HepG2 (cell line): ENCODE measurements around the gene PPY. TPM values are rescaled to one million over a fixed set of nuclear protein-coding genes. Genes with fewer than 3 reads are reported as not detected.
"Not testable (repeated sequence)": the region's sequence is repeated elsewhere in the genome, so short reads cannot be mapped to it uniquely, and the experiment has no call there.

Experiments used
- SOX5 ChIP-seq: IDR thresholded peaks from 2 replicates; pipeline ENCODE4 v1.6.1; 2016; ENCODE audit warnings: borderline replicate concordance
- SOX6 ChIP-seq, 2 experiments: fragments of 450-650 bp in 1 of 2; sonication (generic) in 1 of 2; formaldehyde crosslinking in 1 of 2; IDR thresholded peaks; 2 replicates each; pipeline versions ENCODE4 v1.4.0 to v1.6.1; 2017 to 2020; ENCODE audit warnings: antibody characterized with exemption in 1 of 2, mild to moderate bottlenecking in 1 of 2, missing genetic modification reagents in 1 of 2
- ZNF614 ChIP-seq: IDR thresholded peaks from 2 replicates; pipeline ENCODE4 v1.6.1; 2018; ENCODE audit warnings: missing biosample characterization, missing genetic modification reagents, inconsistent platforms, borderline replicate concordance
- ZNF772 ChIP-seq: sonication (generic); formaldehyde crosslinking; IDR thresholded peaks from 2 replicates; pipeline ENCODE4 v1.5.0; 2020; ENCODE audit warnings: mild to moderate bottlenecking, missing genetic modification reagents
- ZSCAN31 ChIP-seq: sonication (generic); formaldehyde crosslinking; IDR thresholded peaks from 2 replicates; pipeline ENCODE4 v1.5.0; 2020; ENCODE audit warnings: low read depth, mild to moderate bottlenecking, missing genetic modification reagents
- polyA plus RNA-seq, 8 experiments: library from polyadenylated mRNA; depleted of rRNA in 3 of 8; stranded (reverse) in 7 of 8; unstranded in 1 of 8; fragments of >200 nt; fragmentation: Illumina TruSeq in 4 of 8; extraction: Trizol in 4 of 8; gene quantifications; 2 replicates each; pipeline versions ENCODE4 v1.2.1 to v1.2.3, GENCODE V29; 2011 to 2016; ENCODE audit warnings: low read depth in 4 of 8, missing spikeins in 1 of 8, mixed read lengths in 1 of 8; ENCODE audit not compliant: insufficient read depth in 1 of 8
- total RNA-seq, 5 experiments: library from RNA; depleted of rRNA; stranded (reverse); fragments of >200 nt; fragmentation: Illumina TruSeq; extraction: Trizol; gene quantifications; 2 replicates each; pipeline ENCODE4 v1.2.3, GENCODE V29; 2016; ENCODE audit warnings: low read depth in 1 of 5
- TF ChIP-seq, protein P1 (sequence below): sonication (generic); formaldehyde crosslinking; IDR thresholded peaks from 2 replicates; pipeline ENCODE4 v1.8.0; 2022; ENCODE audit warnings: missing genetic modification reagents, mild to moderate bottlenecking, moderate library complexity, borderline replicate concordance
- TF ChIP-seq, protein P2 (sequence below): sonication (generic); formaldehyde crosslinking; IDR thresholded peaks from 2 replicates; pipeline ENCODE4 v1.8.0; 2022; ENCODE audit warnings: mild to moderate bottlenecking, missing genetic modification reagents; ENCODE audit not compliant: insufficient replicate concordance
- TF ChIP-seq, protein P3 (sequence below): sonication (generic); formaldehyde crosslinking; IDR thresholded peaks from 2 replicates; pipeline ENCODE4 v1.4.0; 2020; ENCODE audit warnings: missing genetic modification reagents
- TF ChIP-seq, protein P4 (sequence below): sonication (generic); formaldehyde crosslinking; IDR thresholded peaks from 2 replicates; pipeline ENCODE4 v1.4.0; 2020; ENCODE audit warnings: missing genetic modification reagents
- TF ChIP-seq, protein P5 (sequence below): sonication (generic); formaldehyde crosslinking; IDR thresholded peaks from 2 replicates; pipeline ENCODE4 v1.4.0; 2020; ENCODE audit warnings: missing genetic modification reagents

Gene PPY
- total and polyA plus RNA-seq, 2 of the 13 experiments (the other 11 are each of a cell fraction or from before 2014, with no cell fraction given): not detected

DNA sequence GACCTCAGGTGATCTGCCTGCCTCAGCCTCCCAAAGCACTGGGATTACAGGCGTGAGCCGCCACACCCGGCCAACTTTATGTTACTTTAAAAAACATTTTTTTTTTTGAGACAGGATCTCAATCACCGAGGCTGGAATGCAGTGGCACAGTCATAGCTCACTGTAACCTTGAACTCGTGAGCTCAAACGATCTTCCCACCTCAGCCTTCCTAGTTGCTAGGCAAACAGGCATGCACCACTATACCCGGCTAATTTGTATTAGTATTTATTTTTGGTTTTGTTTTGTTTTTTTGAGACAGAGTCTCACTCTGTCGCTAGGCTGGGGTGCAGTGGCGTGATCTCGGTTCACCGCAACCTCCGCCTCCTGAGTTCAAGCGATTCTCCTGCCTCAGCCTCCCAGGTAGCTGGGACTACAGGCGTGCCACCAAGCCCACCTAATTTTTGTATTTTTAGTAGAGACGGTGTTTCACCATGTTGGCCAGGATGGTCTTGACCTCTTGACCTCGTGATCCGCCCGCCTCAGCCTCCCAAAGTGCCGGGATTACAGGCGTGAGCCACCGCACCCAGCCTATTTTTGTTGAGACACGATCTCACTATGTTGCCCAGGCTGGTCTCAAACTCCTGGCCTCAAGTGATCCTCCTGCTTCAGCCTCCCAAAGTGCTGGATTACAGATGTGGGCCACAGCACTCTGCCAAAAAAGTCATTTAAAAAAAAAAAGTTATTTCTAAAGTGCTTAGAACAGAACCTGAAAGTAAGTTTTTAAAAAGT lies 30.4 kb upstream of the PPY start (continued):
- TF ChIP-seq, protein P1, sequence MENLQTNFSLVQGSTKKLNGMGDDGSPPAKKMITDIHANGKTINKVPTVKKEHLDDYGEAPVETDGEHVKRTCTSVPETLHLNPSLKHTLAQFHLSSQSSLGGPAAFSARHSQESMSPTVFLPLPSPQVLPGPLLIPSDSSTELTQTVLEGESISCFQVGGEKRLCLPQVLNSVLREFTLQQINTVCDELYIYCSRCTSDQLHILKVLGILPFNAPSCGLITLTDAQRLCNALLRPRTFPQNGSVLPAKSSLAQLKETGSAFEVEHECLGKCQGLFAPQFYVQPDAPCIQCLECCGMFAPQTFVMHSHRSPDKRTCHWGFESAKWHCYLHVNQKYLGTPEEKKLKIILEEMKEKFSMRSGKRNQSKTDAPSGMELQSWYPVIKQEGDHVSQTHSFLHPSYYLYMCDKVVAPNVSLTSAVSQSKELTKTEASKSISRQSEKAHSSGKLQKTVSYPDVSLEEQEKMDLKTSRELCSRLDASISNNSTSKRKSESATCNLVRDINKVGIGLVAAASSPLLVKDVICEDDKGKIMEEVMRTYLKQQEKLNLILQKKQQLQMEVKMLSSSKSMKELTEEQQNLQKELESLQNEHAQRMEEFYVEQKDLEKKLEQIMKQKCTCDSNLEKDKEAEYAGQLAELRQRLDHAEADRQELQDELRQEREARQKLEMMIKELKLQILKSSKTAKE (CRISPR knock-in tag): peak; percentile 68; the same call in 1 of the 2 replicates
- TF ChIP-seq ZSCAN31 (CRISPR knock-in tag) (0 out of 2 replicates have a peak, but pooled peaks have one; percentile 25), SOX5 (CRISPR knock-in tag) (peak; percentile 73), SOX6 (CRISPR knock-in tag; IDR thresholded peaks at IDR 0.05) (peak; percentile 83), ZNF614 (CRISPR knock-in tag) (peak; percentile 87; the same call in 1 of the 2 replicates), ZNF772 (CRISPR knock-in tag) (0 out of 2 replicates have a peak, but pooled peaks have one; percentile 22)
- TF ChIP-seq, protein P2, sequence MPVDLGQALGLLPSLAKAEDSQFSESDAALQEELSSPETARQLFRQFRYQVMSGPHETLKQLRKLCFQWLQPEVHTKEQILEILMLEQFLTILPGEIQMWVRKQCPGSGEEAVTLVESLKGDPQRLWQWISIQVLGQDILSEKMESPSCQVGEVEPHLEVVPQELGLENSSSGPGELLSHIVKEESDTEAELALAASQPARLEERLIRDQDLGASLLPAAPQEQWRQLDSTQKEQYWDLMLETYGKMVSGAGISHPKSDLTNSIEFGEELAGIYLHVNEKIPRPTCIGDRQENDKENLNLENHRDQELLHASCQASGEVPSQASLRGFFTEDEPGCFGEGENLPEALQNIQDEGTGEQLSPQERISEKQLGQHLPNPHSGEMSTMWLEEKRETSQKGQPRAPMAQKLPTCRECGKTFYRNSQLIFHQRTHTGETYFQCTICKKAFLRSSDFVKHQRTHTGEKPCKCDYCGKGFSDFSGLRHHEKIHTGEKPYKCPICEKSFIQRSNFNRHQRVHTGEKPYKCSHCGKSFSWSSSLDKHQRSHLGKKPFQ (CRISPR knock-in tag): peak; percentile 55
- TF ChIP-seq, protein P3, sequence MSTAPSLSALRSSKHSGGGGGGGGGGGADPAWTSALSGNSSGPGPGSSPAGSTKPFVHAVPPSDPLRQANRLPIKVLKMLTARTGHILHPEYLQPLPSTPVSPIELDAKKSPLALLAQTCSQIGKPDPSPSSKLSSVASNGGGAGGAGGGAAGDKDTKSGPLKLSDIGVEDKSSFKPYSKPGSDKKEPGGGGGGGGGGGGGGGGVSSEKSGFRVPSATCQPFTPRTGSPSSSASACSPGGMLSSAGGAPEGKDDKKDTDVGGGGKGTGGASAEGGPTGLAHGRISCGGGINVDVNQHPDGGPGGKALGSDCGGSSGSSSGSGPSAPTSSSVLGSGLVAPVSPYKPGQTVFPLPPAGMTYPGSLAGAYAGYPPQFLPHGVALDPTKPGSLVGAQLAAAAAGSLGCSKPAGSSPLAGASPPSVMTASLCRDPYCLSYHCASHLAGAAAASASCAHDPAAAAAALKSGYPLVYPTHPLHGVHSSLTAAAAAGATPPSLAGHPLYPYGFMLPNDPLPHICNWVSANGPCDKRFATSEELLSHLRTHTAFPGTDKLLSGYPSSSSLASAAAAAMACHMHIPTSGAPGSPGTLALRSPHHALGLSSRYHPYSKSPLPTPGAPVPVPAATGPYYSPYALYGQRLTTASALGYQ: 0 out of 2 replicates have a peak, but pooled peaks have one; percentile 38
- TF ChIP-seq, protein P4, sequence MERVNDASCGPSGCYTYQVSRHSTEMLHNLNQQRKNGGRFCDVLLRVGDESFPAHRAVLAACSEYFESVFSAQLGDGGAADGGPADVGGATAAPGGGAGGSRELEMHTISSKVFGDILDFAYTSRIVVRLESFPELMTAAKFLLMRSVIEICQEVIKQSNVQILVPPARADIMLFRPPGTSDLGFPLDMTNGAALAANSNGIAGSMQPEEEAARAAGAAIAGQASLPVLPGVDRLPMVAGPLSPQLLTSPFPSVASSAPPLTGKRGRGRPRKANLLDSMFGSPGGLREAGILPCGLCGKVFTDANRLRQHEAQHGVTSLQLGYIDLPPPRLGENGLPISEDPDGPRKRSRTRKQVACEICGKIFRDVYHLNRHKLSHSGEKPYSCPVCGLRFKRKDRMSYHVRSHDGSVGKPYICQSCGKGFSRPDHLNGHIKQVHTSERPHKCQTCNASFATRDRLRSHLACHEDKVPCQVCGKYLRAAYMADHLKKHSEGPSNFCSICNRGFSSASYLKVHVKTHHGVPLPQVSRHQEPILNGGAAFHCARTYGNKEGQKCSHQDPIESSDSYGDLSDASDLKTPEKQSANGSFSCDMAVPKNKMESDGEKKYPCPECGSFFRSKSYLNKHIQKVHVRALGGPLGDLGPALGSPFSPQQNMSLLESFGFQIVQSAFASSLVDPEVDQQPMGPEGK (CRISPR knock-in tag): 0 out of 2 replicates have a peak, but pooled peaks have one; percentile 5
- not testable (repeated sequence) for TF ChIP-seq SOX6 (IDR thresholded peaks at IDR 0.05)
- TF ChIP-seq, protein P5, sequence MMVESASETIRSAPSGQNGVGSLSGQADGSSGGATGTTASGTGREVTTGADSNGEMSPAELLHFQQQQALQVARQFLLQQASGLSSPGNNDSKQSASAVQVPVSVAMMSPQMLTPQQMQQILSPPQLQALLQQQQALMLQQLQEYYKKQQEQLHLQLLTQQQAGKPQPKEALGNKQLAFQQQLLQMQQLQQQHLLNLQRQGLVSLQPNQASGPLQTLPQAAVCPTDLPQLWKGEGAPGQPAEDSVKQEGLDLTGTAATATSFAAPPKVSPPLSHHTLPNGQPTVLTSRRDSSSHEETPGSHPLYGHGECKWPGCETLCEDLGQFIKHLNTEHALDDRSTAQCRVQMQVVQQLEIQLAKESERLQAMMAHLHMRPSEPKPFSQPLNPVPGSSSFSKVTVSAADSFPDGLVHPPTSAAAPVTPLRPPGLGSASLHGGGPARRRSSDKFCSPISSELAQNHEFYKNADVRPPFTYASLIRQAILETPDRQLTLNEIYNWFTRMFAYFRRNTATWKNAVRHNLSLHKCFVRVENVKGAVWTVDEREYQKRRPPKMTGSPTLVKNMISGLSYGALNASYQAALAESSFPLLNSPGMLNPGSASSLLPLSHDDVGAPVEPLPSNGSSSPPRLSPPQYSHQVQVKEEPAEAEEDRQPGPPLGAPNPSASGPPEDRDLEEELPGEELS (CRISPR knock-in tag): peak; percentile 80
